Panc1 (cell line): ENCODE data around the gene RIMBP2. TPM values are rescaled to one million over a fixed set of nuclear protein-coding genes. Genes with fewer than 3 reads are reported as not detected.

ENCODE experiments used
- ATAC-seq: fragments of 200-7000 bp; cut with Tn5 transposase; 2 replicates; pipeline ENCODE4 v1.9.1; 2020; ENCODE audit warnings: mild to moderate bottlenecking, moderate library complexity
- BruUV-seq: library from RNA; stranded (reverse); fragments of 400-500 nt; replicated peaks from 2 replicates; lab custom pipeline; 2021; lab: Mats Ljungman, UMichigan
- CTCF ChIA-PET: fragments of 300-600 bp; sonication (Branson Sonifier 250); formaldehyde crosslinking; loops from one replicate; lab custom pipeline; 2022; ENCODE audit warnings: antibody characterized with exemption; lab: Charles Lee
- POLR2A ChIA-PET: fragments of 300-600 bp; sonication (Branson Sonifier 250); formaldehyde crosslinking; loops from one replicate; lab custom pipeline; 2022; ENCODE audit warnings: antibody characterized with exemption; lab: Charles Lee
- DNase-seq: peaks from one replicate; pipeline ENCODE4 v3.0.0-alpha.2; 2010; ENCODE audit warnings: low read depth, low spot score
- H3K27ac ChIP-seq: 2 replicates; pipeline ENCODE4 v1.5.1; 2011; ENCODE audit warnings: mild to moderate bottlenecking, low read length, inconsistent platforms
- H3K27me3 ChIP-seq: fragments of 200-500 bp; sonication (Bioruptor generic); 2 replicates; pipeline ENCODE4 v1.6.0; 2014; ENCODE audit warnings: low read length, inconsistent platforms; ENCODE audit not compliant: control insufficient read depth, insufficient read depth
- H3K36me3 ChIP-seq: fragments of 200-500 bp; sonication (Bioruptor generic); 2 replicates; pipeline ENCODE4 v1.5.1; 2014; ENCODE audit warnings: inconsistent platforms, mild to moderate bottlenecking, low read length, moderate library complexity; ENCODE audit not compliant: control insufficient read depth, insufficient read depth
- H3K4me1 ChIP-seq: 2 replicates; pipeline ENCODE4 v1.5.1; 2011; ENCODE audit warnings: inconsistent platforms, mild to moderate bottlenecking, low read length, moderate library complexity; ENCODE audit not compliant: control insufficient read depth, insufficient read depth
- H3K4me3 ChIP-seq, 2 experiments: 2 replicates each; pipeline ENCODE4 v1.5.1; 2011 to 2012; ENCODE audit warnings: low read depth in 2 of 2, low read length in 2 of 2, mild to moderate bottlenecking in 2 of 2, inconsistent platforms in 1 of 2, moderate library complexity in 1 of 2
- H3K9me3 ChIP-seq: fragments of 200-500 bp; sonication (Bioruptor generic); 2 replicates; pipeline ENCODE4 v1.5.1; 2014; ENCODE audit warnings: low read depth, mild to moderate bottlenecking, inconsistent platforms, low read length, moderate library complexity; ENCODE audit not compliant: control insufficient read depth, insufficient read depth
- POLR2AphosphoS5 ChIP-seq: IDR thresholded peaks from 2 replicates; pipeline ENCODE4 v1.6.1; 2012; ENCODE audit warnings: mild to moderate bottlenecking, low read depth, low read length, moderate library complexity
- SIN3A ChIP-seq: IDR thresholded peaks from 2 replicates; pipeline ENCODE4 v1.6.1; 2012; ENCODE audit warnings: low read depth, mild to moderate bottlenecking, low read length, moderate library complexity, borderline replicate concordance; ENCODE audit not compliant: insufficient read depth
- TCF7L2 ChIP-seq: IDR thresholded peaks from 2 replicates; pipeline ENCODE4 v1.6.1; 2011; ENCODE audit warnings: mild to moderate bottlenecking, low read depth, low read length, inconsistent platforms
- in situ Hi-C: cut with HindIII; loops from 2 replicates; pipeline ENCODE4 v1.10.0; 2016; ENCODE audit warnings: low sequenced_read_pairs, low pct_unique_long_range_greater_than_20kb
- intact Hi-C: fragments of 100-400 bp; cut with micrococcal nuclease; formaldehyde crosslinking; loops from one replicate; pipeline ENCODE4 v1.10.0; 2022; ENCODE audit not compliant: unreplicated experiment
- total RNA-seq: library from RNA; stranded (reverse); gene quantifications from one replicate; pipeline ENCODE4 v1.2.1, GENCODE V29; 2021; ENCODE audit not compliant: unreplicated experiment
- TF ChIP-seq, protein P1 (sequence below), 2 experiments: IDR thresholded peaks; 2 replicates each; pipeline ENCODE4 v1.6.1; 2011 to 2012; ENCODE audit warnings: low read depth in 2 of 2, control low read depth in 1 of 2, low read length in 1 of 2, mild to moderate bottlenecking in 1 of 2, moderate library complexity in 1 of 2; ENCODE audit not compliant: insufficient read depth in 1 of 2
- TF ChIP-seq, protein P2 (sequence below): fragments of 450-650 bp; IDR thresholded peaks from 2 replicates; pipeline ENCODE4 v1.5.1; 2017; ENCODE audit warnings: mild to moderate bottlenecking

Gene RIMBP2
- total RNA-seq, 1 experiment from 2014 or later, result not detected

DNA sequence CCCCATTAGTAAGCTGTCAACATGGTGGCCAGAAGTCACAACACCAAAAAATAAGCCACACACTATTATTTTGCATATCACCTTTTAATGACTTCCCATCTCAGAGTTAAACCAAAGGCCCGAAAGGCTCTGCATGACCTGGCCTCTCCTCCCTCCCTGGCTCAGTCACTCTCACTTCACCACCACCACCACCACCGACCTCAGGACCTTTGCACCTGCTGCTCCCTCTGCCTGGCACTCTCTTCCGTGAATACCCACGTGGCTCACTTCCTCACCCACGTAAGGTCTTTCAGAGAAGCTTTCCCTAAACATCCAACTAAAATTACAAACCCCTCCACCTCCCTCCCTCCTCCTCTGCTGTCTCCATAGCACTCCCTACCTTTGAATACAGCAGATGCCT lies 134.3 kb downstream of the RIMBP2 start:
- TF ChIP-seq, protein P1, sequence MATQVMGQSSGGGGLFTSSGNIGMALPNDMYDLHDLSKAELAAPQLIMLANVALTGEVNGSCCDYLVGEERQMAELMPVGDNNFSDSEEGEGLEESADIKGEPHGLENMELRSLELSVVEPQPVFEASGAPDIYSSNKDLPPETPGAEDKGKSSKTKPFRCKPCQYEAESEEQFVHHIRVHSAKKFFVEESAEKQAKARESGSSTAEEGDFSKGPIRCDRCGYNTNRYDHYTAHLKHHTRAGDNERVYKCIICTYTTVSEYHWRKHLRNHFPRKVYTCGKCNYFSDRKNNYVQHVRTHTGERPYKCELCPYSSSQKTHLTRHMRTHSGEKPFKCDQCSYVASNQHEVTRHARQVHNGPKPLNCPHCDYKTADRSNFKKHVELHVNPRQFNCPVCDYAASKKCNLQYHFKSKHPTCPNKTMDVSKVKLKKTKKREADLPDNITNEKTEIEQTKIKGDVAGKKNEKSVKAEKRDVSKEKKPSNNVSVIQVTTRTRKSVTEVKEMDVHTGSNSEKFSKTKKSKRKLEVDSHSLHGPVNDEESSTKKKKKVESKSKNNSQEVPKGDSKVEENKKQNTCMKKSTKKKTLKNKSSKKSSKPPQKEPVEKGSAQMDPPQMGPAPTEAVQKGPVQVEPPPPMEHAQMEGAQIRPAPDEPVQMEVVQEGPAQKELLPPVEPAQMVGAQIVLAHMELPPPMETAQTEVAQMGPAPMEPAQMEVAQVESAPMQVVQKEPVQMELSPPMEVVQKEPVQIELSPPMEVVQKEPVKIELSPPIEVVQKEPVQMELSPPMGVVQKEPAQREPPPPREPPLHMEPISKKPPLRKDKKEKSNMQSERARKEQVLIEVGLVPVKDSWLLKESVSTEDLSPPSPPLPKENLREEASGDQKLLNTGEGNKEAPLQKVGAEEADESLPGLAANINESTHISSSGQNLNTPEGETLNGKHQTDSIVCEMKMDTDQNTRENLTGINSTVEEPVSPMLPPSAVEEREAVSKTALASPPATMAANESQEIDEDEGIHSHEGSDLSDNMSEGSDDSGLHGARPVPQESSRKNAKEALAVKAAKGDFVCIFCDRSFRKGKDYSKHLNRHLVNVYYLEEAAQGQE (IDR thresholded peaks at IDR 0.05; ENCODE audit: insufficient read depth in 1 of 2, low read depth in 2 of 2, low read length in 1 of 2), result no peak
- no peak for TF ChIP-seq TCF7L2
- no peak for TF ChIP-seq SIN3A
- TF ChIP-seq, protein P2, sequence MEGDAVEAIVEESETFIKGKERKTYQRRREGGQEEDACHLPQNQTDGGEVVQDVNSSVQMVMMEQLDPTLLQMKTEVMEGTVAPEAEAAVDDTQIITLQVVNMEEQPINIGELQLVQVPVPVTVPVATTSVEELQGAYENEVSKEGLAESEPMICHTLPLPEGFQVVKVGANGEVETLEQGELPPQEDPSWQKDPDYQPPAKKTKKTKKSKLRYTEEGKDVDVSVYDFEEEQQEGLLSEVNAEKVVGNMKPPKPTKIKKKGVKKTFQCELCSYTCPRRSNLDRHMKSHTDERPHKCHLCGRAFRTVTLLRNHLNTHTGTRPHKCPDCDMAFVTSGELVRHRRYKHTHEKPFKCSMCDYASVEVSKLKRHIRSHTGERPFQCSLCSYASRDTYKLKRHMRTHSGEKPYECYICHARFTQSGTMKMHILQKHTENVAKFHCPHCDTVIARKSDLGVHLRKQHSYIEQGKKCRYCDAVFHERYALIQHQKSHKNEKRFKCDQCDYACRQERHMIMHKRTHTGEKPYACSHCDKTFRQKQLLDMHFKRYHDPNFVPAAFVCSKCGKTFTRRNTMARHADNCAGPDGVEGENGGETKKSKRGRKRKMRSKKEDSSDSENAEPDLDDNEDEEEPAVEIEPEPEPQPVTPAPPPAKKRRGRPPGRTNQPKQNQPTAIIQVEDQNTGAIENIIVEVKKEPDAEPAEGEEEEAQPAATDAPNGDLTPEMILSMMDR, result no peak
- TF ChIP-seq POLR2AphosphoS5, result no peak
- DNase-seq (no peak), ATAC-seq (no peak)
- BruUV-seq, result no TSS peak
- no peak overlapping the region for H3K4me3 ChIP-seq
- in situ Hi-C loops, result no loop called here
- ChIA-PET POLR2A (no interaction called here), CTCF (no interaction called here)
- no peaks in the 10 kb centered on the region for H3K4me1 ChIP-seq
- no peak overlapping the region for H3K27ac ChIP-seq
- no peaks in the 10 kb centered on the region for H3K9me3 ChIP-seq
- intact Hi-C loops, result no loop called here
- no peaks in the 10 kb centered on the region for H3K36me3 ChIP-seq
- H3K27me3 ChIP-seq, result no peaks in the 10 kb centered on the region

DNA sequence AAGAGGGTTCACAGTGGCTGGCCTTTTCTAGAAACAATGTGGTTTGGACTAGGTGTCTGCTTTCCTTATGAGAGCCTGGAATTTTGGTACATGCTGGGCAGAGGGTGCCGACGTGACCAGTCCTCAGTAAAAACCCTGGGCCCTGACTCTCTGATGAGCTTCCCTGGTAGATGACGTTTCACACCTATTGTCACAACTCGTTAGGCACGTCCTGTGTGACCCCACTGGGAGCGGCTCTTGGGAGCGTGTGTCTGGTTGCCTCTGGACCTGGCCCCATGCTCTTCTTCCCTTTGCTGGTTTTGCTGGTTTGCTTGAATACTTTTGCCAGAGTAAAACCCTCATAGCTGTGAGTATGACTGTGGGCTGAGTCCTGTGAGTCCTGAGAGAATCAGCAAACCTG lies 136.9 kb downstream of the RIMBP2 start:
- POLR2A ChIA-PET, result no interaction called here
- ATAC-seq (no peak), DNase-seq (no peak)
- no TSS peak for BruUV-seq
- H3K27ac ChIP-seq, result no peak overlapping the region
- intact Hi-C loops (no loop called here), in situ Hi-C loops (no loop called here)
- H3K4me1 ChIP-seq, result no peaks in the 10 kb centered on the region
- CTCF ChIA-PET, result no interaction called here
- no peaks in the 10 kb centered on the region for H3K9me3 ChIP-seq
- H3K4me3 ChIP-seq, result no peak overlapping the region
- TF ChIP-seq SIN3A (no peak), TCF7L2 (no peak), POLR2AphosphoS5 (no peak)
- TF ChIP-seq, protein P1 (IDR thresholded peaks at IDR 0.05; ENCODE audit: insufficient read depth in 1 of 2, low read depth in 2 of 2, low read length in 1 of 2), result no peak
- TF ChIP-seq, protein P2, result no peak
- no peaks in the 10 kb centered on the region for H3K27me3 ChIP-seq
- no peaks in the 10 kb centered on the region for H3K36me3 ChIP-seq
